Sigmoid colon (tissue), 4 donors: Measurements from ENCODE around the gene NR2F1.

Source experiments
- POLR2A ChIP-seq, 2 donors: fragments of 450-650 bp; IDR thresholded peaks; one replicate each; pipeline ENCODE4 v1.6.1; 2016; ENCODE audit warnings: antibody characterized with exemption in 2 of 2, mild to moderate bottlenecking in 2 of 2, moderate library complexity in 2 of 2
- POLR2AphosphoS5 ChIP-seq, 4 donors: sonication (generic); formaldehyde crosslinking; IDR thresholded peaks; one replicate each; pipeline ENCODE4 v1.6.1; 2017; ENCODE audit warnings: antibody characterized with exemption in 4 of 4
- TF ChIP-seq, protein P1 (sequence below), 4 experiments: fragments of 450-650 bp in 3 of 4; fragments of 200-600 bp in 1 of 4; IDR thresholded peaks; one replicate each; pipeline ENCODE4 v1.5.1; 2016 to 2019; ENCODE audit warnings: antibody characterized with exemption in 4 of 4, mild to moderate bottlenecking in 3 of 4, moderate library complexity in 2 of 4

DNA sequence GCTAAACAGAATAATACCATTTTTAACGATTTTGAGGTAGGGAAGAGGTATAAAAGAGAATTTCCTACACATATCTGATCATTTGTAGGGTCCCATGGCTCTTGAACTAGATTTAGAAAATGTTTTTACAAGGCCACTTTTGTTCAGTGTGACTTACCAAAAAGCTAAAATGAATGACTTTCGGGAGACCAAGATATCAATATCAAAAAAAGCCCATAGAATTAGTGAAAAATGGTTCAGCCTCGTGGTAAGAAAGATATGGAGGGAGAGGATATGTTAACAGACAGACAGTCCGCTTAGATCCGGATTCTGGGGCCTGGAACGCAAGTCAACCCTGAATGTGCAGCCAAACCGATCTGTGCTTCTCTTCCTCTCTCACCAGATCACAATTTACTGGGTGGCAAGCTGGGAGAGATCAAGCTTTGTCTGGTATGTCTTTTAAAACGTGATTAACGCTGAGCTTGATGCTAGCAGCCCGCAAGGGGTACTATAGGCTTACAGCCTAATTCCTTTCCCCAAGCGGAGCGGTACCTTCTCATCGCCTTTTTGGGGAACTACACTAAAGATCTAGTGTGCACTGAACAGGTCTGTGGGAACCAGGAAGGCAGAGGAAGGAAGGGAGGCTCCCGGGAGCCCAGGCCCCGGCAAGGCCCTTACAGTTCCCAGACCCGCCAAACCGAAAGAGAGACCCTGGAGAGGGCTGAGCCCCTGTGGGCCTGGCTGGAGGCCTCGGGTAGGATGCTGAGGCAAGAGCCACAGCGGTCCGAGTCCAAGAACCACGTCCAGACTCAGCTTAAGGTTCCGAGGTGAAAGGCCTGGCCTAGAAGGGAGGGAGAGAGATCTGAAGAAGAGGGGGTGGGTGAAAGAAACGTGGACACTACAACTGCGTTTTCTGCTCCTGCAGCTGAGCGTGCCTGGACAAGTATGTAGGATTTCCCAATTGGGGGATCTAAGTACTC, 4.9 kb upstream of the NR2F1 start:
- TF ChIP-seq, protein P1, sequence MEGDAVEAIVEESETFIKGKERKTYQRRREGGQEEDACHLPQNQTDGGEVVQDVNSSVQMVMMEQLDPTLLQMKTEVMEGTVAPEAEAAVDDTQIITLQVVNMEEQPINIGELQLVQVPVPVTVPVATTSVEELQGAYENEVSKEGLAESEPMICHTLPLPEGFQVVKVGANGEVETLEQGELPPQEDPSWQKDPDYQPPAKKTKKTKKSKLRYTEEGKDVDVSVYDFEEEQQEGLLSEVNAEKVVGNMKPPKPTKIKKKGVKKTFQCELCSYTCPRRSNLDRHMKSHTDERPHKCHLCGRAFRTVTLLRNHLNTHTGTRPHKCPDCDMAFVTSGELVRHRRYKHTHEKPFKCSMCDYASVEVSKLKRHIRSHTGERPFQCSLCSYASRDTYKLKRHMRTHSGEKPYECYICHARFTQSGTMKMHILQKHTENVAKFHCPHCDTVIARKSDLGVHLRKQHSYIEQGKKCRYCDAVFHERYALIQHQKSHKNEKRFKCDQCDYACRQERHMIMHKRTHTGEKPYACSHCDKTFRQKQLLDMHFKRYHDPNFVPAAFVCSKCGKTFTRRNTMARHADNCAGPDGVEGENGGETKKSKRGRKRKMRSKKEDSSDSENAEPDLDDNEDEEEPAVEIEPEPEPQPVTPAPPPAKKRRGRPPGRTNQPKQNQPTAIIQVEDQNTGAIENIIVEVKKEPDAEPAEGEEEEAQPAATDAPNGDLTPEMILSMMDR (IDR thresholded peaks at IDR 0.05), result no peak
- TF ChIP-seq POLR2A (IDR thresholded peaks at IDR 0.05), result no peak
- TF ChIP-seq POLR2AphosphoS5 (IDR thresholded peaks at IDR 0.05), result no peak
